ENCODE results near the gene KCNK15.

Gene KCNK15

GRCh38 chr20:44792796-44793195 lies 47.1 kb downstream of the KCNK15 start:
- no peak for DNase-seq

DNA sequence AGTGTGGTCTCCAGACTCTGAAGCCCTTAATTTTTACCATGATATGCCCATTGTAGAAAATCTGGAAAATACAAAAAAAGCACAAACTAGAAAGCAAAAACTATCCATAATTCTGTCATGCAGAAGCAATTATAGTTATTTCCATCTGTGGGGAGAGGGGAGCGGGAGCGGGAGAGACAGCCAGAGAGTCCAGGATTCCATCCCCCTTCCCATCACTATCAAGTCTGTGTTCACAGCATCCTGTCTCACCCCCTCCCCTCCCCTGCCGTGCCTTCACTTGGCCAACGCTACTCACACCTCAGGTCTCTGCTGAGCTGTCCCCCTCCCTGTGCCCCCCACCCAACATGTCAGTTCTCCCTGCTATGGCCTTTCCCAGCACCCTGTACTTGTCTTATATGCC lies 50.2 kb downstream of the KCNK15 start:
- no peak for DNase-seq

DNA sequence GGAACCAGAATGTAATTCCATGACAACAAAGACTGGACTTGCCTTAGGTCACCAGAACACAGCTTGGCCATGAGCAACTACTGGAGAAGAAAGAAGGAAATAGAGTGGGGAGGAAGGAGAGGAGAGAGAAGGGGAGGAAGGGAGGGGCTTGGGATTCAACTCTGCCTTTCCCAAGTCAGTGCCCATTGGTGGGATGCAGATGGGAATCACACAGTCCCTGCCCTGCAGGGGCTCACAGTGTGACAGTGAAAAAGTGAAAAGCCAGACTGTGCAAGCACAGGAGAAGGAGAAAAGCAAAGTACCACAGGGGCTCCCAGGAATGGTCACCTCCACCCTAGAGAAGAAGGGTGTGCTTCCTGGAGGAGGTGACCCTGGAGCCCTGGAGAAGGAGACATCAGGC lies 50.6 kb downstream of the KCNK15 start:
- DNase-seq = no peak

DNA sequence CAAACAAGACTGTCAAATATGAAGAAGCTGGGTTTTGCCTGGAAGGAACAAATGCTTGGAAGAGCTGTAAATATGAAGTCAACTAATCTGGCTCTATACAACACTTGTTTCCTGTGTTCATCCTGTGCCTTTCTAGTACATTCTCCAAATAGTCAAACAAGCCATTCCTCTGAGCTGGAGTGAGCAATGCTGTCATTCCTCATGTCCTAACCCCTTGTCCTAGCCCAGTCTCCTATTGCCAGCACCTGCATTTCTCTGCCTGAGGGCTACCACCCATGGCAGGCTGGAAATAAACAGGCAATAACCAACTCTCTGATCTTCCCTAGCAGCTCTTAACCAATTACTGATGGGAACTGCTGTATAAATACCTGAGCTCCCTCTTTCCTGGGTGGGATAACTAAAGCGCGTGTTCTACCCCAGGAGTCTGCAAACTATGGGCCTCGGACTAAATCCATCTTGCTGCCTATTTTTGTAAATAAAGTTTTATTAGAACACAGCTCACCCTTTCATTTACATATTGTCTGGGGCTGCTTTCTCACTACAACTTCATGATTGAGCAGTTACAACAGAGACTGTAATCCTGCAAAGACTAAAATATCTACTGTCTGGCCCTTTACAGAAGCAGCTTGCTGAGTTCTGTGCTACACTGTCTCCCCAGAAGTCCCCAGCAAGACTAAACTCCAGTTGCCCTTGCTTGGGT lies 51.2 kb downstream of the KCNK15 start:
- no peak for DNase-seq

GRCh38 chr20:44799691-44800090 lies 54.0 kb downstream of the KCNK15 start:
- DNase-seq = no peak

GRCh38 chr20:44800391-44801046 lies 54.9 kb downstream of the KCNK15 start:
- DNase-seq = no peak
